ENCODE data around the gene PCDHB16.

The PCDHB16 gene

GRCh38 chr5:141234109-141234667 is 52.0 kb downstream of the PCDHB16 start:
- no peak for DNase-seq

All from CD4-positive, alpha-beta T cell treated with Interleukin-1 beta for 1 hour (primary cell).